T follicular helper cell (primary cell): ENCODE data around the gene RIN3.

Experiments
- DNase-seq: peaks from one replicate; pipeline ENCODE4 v3.0.0-alpha.2; 2020; ENCODE audit warnings: low read depth

Gene RIN3

DNA sequence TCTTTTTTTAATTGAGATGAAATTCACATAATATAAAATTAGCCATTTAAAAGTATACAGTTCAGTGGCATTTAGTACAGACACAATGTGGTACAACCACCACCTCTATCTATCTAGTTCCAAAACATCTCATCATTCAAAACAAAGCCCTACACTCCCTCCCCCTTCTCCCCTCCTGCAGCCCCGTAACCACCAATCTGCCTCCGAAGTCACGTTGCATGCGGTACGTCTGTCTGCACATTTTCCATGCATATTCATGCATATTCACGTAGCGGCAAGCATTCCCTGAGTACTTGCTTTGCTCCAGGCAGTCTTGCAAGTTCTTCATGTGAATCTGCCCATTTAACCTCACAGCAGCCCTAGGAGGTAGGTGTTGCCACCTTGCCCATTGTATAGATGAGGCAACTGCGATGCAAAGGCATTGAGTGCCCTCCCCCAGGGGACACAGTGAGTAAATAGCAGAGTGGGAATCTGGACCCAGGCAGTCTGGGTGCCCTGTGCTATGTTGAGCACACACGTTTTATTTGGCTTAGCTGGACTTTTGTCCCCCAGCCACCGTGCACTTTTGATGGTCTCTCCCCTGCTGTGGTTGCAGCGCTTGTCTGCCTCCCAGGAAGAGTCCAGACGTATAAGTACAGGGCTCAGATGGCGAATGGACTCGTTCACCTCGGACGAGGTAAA, 43.4 kb downstream of the RIN3 start:
- no peak for DNase-seq

- DNase-seq = no peak
Measured at GRCh38 chr14:92557544-92557912, 43.9 kb downstream of the RIN3 start.

DNA sequence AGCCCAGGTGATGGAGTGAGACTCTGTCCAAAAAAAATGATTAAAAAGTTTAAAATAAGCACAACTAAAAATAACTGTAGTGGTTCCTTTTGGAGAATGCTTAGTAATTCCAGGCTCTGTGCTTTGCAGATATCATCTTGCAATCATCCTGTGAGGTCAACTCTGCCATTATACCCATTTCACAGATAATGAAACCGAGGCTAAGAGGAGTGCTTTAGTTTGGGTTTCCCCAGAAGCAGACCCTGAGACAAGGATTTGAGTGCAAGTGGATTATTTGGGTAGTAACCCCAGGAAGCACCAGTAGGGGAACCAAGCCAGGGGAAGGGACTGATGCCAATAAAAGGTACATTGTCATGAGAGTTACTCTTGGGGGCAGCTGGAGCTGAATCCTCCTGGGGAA, 44.7 kb downstream of the RIN3 start:
- DNase-seq = no peak

DNA sequence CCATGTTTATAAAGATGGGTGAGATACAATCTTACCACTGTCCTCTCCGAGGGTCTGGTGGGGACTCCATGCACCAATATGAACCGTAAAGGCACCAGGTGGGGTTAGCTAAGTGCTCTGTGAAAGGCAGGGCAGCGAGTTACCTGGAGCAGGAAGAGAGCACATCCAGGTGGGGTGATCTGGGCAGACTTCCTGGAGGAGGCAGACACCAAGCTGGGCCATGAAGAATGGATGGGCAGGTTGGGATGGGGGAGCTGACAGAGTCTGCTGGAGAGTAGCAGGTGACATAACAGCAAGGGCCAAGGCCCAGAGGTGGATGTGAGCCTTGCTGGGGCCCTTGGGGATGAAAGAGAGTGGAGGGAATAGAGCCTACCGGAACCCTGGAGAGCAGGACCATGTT, 45.9 kb downstream of the RIN3 start:
- no peak for DNase-seq

- DNase-seq = no peak
Measured at GRCh38 chr14:92560106-92560865, 46.7 kb downstream of the RIN3 start.

- DNase-seq = no peak
Measured at GRCh38 chr14:92561906-92562479, 48.4 kb downstream of the RIN3 start.

DNA sequence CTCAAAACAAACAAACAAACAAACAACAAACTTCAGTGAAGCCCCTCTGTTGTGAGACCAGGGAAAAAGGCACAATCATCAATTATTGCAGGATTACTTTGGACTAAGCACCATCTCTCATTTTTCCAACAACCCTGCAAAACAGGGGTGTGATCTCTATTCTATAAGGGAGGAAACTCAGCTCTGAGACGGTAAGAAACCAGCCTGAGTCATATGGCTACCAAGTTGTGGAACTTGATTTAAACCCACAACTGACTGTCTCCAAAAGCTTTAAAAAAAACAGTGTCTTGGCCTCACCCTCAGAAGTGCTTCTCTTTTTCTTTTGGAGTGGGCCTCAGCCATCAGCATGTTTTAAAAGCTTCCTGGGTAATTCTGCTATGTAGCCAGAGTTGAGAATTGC, 49.8 kb downstream of the RIN3 start:
- no peak for DNase-seq

DNA sequence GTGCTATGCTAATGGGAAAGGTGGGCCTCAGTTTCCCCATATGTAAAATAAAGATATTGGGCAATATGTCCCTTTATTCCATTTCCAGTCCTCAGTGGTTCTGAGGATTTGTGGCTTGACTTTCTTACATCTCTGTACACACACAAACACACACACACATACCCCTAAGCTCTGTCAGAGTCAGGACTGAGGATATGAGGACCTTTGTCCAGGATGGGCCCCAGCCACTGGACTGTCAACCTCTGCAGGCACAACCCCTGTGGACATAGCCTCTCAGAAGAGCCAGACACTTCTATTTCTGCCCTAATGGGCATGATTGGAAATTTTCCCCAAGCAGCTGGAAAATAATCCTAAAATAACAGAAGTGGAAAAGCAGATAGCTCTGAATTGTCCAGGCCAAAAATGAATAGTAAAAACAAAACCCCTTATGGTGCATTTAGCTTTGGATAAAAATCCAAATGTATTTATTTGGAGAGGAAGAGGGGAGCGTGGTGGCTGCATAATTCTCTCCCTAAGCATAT, 50.2 kb downstream of the RIN3 start:
- no peak for DNase-seq

DNA sequence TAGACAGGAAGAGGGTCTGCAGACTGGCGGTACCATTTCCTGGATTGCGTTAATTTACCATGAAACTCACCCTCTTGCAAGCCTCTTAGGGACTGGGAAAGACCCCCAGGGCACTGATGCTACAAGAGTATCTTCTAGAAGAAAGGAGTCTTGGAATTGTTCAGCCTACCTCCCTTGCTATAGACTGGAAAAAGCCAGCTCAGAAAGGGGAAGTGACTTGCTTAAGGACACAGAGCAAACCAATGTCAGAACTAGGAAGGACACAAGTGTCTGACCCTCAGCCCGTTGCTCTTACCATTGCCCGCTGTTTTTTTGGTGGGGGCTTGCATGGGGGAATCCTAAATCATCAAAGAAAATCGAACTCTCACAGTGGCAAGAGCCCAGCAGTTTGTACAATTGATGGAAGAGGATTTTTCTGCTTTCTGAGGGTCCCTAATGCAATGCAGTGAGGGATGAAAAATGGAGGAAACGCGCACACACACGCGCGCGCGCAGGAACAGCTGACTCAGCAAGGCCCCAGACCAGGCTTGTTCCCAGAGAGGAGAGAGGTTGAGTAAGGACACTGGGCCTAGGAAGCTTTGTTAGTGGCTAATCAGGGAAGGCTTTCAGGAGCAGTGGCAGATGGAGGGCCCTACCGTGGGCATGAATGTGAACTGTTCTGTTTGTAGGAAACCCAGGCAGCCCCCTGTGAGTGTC, 50.9 kb downstream of the RIN3 start:
- no peak for DNase-seq

DNA sequence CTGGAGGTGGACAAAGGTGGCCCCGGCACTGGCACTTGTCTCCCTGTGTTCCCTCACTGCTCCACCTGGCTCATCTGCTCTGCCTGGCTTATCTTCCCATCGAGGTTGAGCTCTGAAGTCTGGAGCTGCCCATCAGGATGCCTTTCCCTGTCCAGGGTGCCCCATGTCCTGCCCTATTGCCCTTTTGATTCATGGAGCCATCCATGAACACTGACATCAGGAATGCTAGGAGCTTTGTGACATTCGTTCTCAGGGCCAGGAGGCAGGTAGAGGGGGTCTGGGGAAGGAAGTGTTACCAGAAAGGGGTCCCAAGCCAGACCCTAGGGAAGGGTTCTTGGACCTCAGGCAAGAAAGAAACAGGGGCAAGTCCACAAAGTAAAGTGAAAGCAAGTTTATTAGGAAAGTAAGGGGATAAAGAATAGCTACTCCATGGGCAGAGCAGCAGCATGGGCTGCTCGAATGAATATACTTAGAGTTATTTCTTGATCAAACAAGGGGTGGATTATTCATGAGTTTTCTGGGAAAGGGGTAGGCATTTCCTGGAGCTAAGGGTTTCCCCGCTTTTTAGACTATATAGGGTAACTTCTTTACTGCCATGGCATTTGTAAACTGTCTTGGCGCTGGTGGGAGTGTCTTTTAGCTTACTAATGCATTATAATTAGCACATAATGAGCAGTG, 51.6 kb downstream of the RIN3 start:
- DNase-seq = no peak

GRCh38 chr14:92565718-92566115, 52.1 kb downstream of the RIN3 start:
- no peak for DNase-seq

DNA sequence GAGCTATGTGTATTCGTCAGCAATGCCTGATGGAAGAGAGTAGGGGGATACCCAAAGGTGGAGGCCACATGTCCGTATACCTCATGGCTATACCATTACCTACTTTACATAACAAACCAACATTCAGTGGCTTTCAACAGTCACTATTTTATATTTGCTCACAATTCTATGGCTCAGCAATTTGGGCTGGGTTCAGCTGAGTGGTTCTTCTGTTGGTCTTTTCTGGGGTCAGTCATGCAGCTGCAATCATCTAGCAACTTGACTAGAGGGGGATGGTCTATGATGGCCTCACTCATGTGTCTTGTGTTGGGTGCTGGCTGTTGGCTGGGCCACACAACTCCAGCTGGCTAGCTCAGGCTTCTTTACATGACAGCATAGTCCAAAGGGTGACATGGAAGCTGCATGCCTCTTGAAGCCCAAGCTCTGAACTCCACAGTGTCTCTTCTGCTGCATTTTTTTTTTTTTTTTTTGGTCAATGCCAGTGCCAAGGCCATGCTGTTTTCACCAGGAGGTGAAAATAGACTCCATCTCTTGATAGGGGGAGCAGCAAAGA, 53.7 kb downstream of the RIN3 start:
- DNase-seq = no peak

GRCh38 chr14:92568621-92569479, 55.3 kb downstream of the RIN3 start:
- DNase-seq = no peak

DNA sequence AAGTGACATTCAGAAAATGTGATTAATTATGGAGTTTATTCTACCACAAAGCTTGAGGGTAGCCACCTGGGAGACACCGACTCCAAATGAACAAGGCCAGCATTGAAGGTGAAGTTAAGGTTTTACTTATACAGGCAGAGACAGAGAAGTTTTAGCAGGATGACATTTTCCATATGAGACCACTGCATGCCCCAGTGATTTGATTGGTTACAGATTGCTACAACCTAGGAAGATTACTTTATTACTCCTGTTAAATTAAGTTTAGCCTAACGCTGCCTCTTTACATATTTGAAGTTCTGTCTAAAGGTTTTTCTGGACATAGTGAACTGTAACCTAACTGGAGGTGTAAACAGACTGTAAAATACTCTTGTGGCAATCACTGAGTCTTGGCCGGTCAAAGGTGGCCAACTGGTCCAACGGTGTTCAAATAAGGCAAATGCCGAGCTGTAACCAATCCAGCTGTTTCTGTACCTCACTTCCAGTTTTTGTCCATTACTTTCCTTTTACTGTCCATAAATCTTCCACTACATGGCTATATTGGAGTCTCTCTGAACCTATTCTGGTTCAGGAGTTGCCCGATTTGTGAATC, 57.2 kb downstream of the RIN3 start:
- no peak for DNase-seq

DNA sequence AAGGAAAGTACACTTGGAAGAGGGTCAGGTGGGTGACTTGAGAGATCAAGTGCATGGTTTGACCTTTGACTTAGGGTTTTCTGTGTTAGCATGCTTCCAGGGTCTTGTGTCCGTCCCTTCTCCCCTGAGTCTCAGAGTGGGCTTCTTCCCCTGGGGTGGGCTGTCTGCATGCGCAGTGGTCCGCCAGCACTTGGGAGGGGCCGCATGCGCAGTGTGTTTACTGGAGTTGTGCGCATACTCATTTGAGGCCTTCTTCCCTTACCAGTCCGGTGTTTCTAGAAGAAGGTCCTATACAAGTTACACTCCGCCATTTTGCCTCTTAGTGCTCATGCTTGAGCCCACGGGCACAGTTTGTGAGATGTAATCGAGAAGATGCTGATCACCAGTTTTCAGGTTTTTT, 58.5 kb downstream of the RIN3 start:
- no peak for DNase-seq

GRCh38 chr14:92573761-92574498, 60.3 kb downstream of the RIN3 start:
- DNase-seq = no peak

GRCh38 chr14:92575061-92575747, 61.6 kb downstream of the RIN3 start:
- DNase-seq = no peak

DNA sequence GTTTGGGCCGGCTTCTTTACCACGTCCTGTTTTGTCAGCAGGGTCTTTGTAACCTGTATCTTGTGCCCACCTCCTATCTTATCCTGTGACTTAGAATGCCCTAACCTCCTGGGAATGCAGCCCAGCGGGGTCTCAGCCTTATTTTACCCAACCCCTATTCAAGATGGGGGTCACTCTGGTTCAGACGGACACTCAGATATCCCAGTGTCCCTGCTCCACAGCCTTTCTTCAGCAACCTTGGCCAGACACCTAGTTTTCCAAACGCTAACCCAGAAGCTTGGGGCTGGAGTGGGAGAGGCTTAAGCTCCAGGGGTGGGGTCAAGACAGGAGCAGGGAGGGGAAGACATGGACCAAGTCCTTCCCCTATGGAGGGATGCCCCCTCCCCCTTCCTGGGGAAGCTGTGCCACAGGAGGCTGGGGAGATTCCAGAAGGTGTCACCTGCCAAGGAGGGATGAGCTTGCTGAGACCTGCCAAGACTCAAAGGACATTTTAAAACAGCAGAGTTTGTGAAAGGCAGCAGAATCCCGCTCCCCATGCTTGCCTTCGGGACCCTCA, 62.2 kb downstream of the RIN3 start:
- no peak for DNase-seq

DNA sequence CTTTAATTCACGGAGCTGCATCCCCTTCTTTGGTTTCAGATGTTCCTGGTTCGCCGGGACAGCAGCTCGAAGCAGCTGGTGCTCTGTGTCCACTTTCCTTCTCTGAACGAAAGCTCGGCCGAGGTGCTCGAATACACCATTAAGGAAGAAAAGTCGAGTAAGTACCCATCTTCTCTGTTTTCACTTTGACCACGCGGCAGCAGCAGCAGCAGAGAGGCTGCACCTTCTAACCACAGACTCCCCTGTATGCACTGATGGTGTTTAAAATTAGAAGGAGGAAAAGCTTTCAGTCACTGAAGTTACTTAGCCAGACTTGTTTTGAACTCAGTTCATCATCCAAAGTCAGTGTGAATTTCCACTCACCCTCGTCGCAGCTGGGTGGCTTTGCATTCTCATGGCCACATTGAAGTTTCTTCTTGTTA, 63.8 kb downstream of the RIN3 start:
- DNase-seq = no peak
